ENCODE results near the gene GSE1. TPM values are rescaled to one million over a fixed set of nuclear protein-coding genes. Genes with fewer than 3 reads are reported as not detected.

GSE1 gene
- total RNA-seq, 2 donors from 2014 or later, result 72.6 to 96.2 TPM

- H3K27ac ChIP-seq, result peak overlapping the region; percentile 80 to 88
- H3K4me1 ChIP-seq (ENCODE audit: control insufficient read depth in 1 of 2, low read depth in 2 of 2), result peaks cover 13 to 51% of the 10 kb centered on the region in 2 donors
- peak; percentile 99 for TF ChIP-seq CTCF (IDR thresholded peaks at IDR 0.05)
- DNase-seq (ENCODE audit: low spot score) (peak; percentile 51), ATAC-seq (ENCODE audit: insufficient number of reproducible peaks, low FRiP score, low read depth) (no peak)
- no peaks in the 10 kb centered on the region for H3K36me3 ChIP-seq
- H3K27me3 ChIP-seq (replicated peaks; ENCODE audit: insufficient read depth), result no peaks in the 10 kb centered on the region
- peak overlapping the region; percentile 87 for H3K4me3 ChIP-seq
- no peaks in the 10 kb centered on the region for H3K9me3 ChIP-seq
Observed at GRCh38 chr16:85610446-85611193, 2.5 kb upstream of the GSE1 start.

GRCh38 chr16:85611194-85611443, 2.0 kb upstream of the GSE1 start:
- ATAC-seq (ENCODE audit: insufficient number of reproducible peaks, low FRiP score, low read depth) (no peak), DNase-seq (ENCODE audit: low spot score) (no peak)
- Histone ChIP-seq H3K27ac (peak overlapping the region; percentile 80 to 88), H3K4me3 (peak overlapping the region; percentile 87), H3K36me3 (no peaks in the 10 kb centered on the region), H3K9me3 (no peaks in the 10 kb centered on the region), H3K27me3 (replicated peaks; ENCODE audit: insufficient read depth) (no peaks in the 10 kb centered on the region), H3K4me1 (ENCODE audit: control insufficient read depth in 1 of 2, low read depth in 2 of 2) (peaks cover 13 to 51% of the 10 kb centered on the region in 2 donors)
- TF ChIP-seq CTCF (IDR thresholded peaks at IDR 0.05), result no peak

- Histone ChIP-seq H3K4me1 (ENCODE audit: control insufficient read depth in 1 of 2, low read depth in 2 of 2) (peaks cover 13 to 52% of the 10 kb centered on the region in 2 donors), H3K36me3 (no peaks in the 10 kb centered on the region), H3K27ac (peak overlapping the region; percentile 80 to 88), H3K9me3 (no peaks in the 10 kb centered on the region), H3K27me3 (replicated peaks; ENCODE audit: insufficient read depth) (no peaks in the 10 kb centered on the region), H3K4me3 (peak overlapping the region; percentile 87)
- no peak for TF ChIP-seq CTCF (IDR thresholded peaks at IDR 0.05)
- DNase-seq (ENCODE audit: low spot score) (peak; percentile 28), ATAC-seq (ENCODE audit: insufficient number of reproducible peaks, low FRiP score, low read depth) (peak; percentile 25)
Observed at GRCh38 chr16:85611444-85612190, 1.5 kb upstream of the GSE1 start.

GRCh38 chr16:85612191-85612800, 826 bp upstream of the GSE1 start:
- no peak for TF ChIP-seq CTCF (IDR thresholded peaks at IDR 0.05)
- ATAC-seq (ENCODE audit: insufficient number of reproducible peaks, low FRiP score, low read depth), result peak; percentile 42
- no peaks in the 10 kb centered on the region for H3K9me3 ChIP-seq
- H3K4me1 ChIP-seq (ENCODE audit: control insufficient read depth in 1 of 2, low read depth in 2 of 2), result peaks cover 13 to 49% of the 10 kb centered on the region in 2 donors
- H3K27ac ChIP-seq, result peak overlapping the region; percentile 79 to 88
- no peaks in the 10 kb centered on the region for H3K36me3 ChIP-seq
- DNase-seq (ENCODE audit: low spot score), result peak; percentile 62
- H3K4me3 ChIP-seq, result peak overlapping the region; percentile 87
- H3K27me3 ChIP-seq (replicated peaks; ENCODE audit: insufficient read depth), result no peaks in the 10 kb centered on the region
